ENCODE measurements around the gene FGF5. TPM values are rescaled to one million over a fixed set of nuclear protein-coding genes. Genes with fewer than 3 reads are reported as not detected.

FGF5 gene
- total RNA-seq, 1 experiment from 2014 or later = not detected

DNA sequence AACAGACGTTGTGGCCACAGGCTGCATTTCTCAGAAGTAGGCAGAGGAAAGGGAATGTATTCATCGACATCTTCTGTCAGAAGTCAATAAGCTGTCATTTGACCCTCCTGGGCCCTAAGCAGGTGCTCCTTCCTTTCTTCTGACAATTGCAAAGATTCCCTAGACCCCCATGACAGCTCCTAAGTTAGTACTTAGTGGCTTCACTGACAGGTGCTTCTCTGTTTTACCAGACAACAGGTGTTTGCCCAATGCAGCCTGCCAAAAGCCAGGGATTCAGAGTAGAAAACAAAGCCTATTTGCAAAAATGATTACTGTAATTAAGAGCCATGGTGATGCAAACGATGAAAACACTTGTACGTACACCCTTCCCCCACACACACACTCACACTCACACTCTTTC, 7.5 kb upstream of the FGF5 start:
- ChIA-PET CTCF (no interaction called here), POLR2A (no interaction called here), RAD21 (ENCODE audit: low non-redundant PET in 1 of 2, low total read pairs in 2 of 2, uncharacterized antibody in 2 of 2, unreplicated experiment in 2 of 2) (no interaction called here)
- peaks cover 62% of the 10 kb centered on the region for H3K27me3 ChIP-seq (ENCODE audit: insufficient read depth, low read length)
- no peaks in the 10 kb centered on the region for H4K20me1 ChIP-seq (ENCODE audit: insufficient read depth)
- no peaks in the 10 kb centered on the region for H3K4me1 ChIP-seq (ENCODE audit: control insufficient read depth in 1 of 2, insufficient read depth in 2 of 2, low read length in 2 of 2)
- no peaks in the 10 kb centered on the region for H3K9me2 ChIP-seq (ENCODE audit: insufficient read depth)
- no peak overlapping the region for H2AFZ ChIP-seq (ENCODE audit: low read depth, low read length, poor library complexity, severe bottlenecking)
- no peak for DNase-seq (ENCODE audit: low read depth, low spot score)
- no peak for TF ChIP-seq JUND (IDR thresholded peaks at IDR 0.05)
- TF ChIP-seq RAD21 (IDR thresholded peaks at IDR 0.05; ENCODE audit: low read depth) = no peak
- no peak for TF ChIP-seq SP1 (IDR thresholded peaks at IDR 0.05; ENCODE audit: low read depth)
- TF ChIP-seq MAX (IDR thresholded peaks at IDR 0.05) = no peak
- TF ChIP-seq POLR2A (IDR thresholded peaks at IDR 0.05; ENCODE audit: borderline replicate concordance, extremely low read depth, insufficient read depth, insufficient read length) = no peak
- TF ChIP-seq, protein P1, sequence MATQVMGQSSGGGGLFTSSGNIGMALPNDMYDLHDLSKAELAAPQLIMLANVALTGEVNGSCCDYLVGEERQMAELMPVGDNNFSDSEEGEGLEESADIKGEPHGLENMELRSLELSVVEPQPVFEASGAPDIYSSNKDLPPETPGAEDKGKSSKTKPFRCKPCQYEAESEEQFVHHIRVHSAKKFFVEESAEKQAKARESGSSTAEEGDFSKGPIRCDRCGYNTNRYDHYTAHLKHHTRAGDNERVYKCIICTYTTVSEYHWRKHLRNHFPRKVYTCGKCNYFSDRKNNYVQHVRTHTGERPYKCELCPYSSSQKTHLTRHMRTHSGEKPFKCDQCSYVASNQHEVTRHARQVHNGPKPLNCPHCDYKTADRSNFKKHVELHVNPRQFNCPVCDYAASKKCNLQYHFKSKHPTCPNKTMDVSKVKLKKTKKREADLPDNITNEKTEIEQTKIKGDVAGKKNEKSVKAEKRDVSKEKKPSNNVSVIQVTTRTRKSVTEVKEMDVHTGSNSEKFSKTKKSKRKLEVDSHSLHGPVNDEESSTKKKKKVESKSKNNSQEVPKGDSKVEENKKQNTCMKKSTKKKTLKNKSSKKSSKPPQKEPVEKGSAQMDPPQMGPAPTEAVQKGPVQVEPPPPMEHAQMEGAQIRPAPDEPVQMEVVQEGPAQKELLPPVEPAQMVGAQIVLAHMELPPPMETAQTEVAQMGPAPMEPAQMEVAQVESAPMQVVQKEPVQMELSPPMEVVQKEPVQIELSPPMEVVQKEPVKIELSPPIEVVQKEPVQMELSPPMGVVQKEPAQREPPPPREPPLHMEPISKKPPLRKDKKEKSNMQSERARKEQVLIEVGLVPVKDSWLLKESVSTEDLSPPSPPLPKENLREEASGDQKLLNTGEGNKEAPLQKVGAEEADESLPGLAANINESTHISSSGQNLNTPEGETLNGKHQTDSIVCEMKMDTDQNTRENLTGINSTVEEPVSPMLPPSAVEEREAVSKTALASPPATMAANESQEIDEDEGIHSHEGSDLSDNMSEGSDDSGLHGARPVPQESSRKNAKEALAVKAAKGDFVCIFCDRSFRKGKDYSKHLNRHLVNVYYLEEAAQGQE (IDR thresholded peaks at IDR 0.05; ENCODE audit: low read depth) = no peak
- TF ChIP-seq SRF (IDR thresholded peaks at IDR 0.05; ENCODE audit: low read depth) = no peak
- TF ChIP-seq EZH2phosphoT487 (IDR thresholded peaks at IDR 0.05; ENCODE audit: borderline replicate concordance) = no peak
- no peak for TF ChIP-seq EZH2 (IDR thresholded peaks at IDR 0.05)
- TF ChIP-seq TCF7L2 (IDR thresholded peaks at IDR 0.05; ENCODE audit: borderline replicate concordance, extremely low read depth, insufficient read depth, insufficient read length) = no peak
- H3K9me3 ChIP-seq (ENCODE audit: control insufficient read depth in 1 of 2, insufficient read depth in 1 of 2, low read depth in 1 of 2, low read length in 2 of 2) = no peaks in the 10 kb centered on the region
- H3K4me2 ChIP-seq (ENCODE audit: low read length) = no peak overlapping the region
- H3K27ac ChIP-seq (ENCODE audit: low read depth, low read length) = no peak overlapping the region
- H3K79me2 ChIP-seq (ENCODE audit: insufficient read depth, low read length) = no peaks in the 10 kb centered on the region
- no peak for ATAC-seq
- H3K4me3 ChIP-seq (replicated peaks in 1 of 2; ENCODE audit: low read depth in 1 of 2, low read length in 2 of 2) = no peak overlapping the region
- no peaks in the 10 kb centered on the region for H3K36me3 ChIP-seq (ENCODE audit: control insufficient read depth in 1 of 2, insufficient read depth in 2 of 2, low read length in 2 of 2)
- BruUV-seq (replicated peaks) = no TSS peak
- intact Hi-C loops (cut with micrococcal nuclease) = no loop called here
- H3K9ac ChIP-seq (ENCODE audit: low read length) = no peak overlapping the region
